ENCODE data around the gene CEP120.
"Not testable (repeated sequence)": the region's sequence is repeated elsewhere in the genome, so short reads cannot be mapped to it uniquely, and the experiment has no call there.

The CEP120 gene

GRCh38 chr5:123423278-123424149 lies at the start of gene CEP120:
TSS of gene CEP120 (minus strand) at chr5:123423403. CDS start at chr5:123422998, 405 bp downstream.
- peak within 1 kb of the TSS; percentile 86 for H3K4me3 ChIP-seq (replicated peaks; ENCODE audit: low read depth, low read length)
- TF ChIP-seq, protein P1, sequence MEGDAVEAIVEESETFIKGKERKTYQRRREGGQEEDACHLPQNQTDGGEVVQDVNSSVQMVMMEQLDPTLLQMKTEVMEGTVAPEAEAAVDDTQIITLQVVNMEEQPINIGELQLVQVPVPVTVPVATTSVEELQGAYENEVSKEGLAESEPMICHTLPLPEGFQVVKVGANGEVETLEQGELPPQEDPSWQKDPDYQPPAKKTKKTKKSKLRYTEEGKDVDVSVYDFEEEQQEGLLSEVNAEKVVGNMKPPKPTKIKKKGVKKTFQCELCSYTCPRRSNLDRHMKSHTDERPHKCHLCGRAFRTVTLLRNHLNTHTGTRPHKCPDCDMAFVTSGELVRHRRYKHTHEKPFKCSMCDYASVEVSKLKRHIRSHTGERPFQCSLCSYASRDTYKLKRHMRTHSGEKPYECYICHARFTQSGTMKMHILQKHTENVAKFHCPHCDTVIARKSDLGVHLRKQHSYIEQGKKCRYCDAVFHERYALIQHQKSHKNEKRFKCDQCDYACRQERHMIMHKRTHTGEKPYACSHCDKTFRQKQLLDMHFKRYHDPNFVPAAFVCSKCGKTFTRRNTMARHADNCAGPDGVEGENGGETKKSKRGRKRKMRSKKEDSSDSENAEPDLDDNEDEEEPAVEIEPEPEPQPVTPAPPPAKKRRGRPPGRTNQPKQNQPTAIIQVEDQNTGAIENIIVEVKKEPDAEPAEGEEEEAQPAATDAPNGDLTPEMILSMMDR (IDR thresholded peaks at IDR 0.05; ENCODE audit: low read depth, low read length, missing control alignments) = peak; percentile 70
- peak; percentile 98 for DNase-seq (ENCODE audit: extremely low read depth, low read depth)

GRCh38 chr5:123472150-123472924 lies 49.1 kb upstream of the CEP120 start:
- no peak overlapping the region for H3K4me3 ChIP-seq (replicated peaks; ENCODE audit: low read depth, low read length)
- no peak for DNase-seq (ENCODE audit: extremely low read depth, low read depth)
- TF ChIP-seq, protein P1 (IDR thresholded peaks at IDR 0.05; ENCODE audit: low read depth, low read length, missing control alignments) = no peak

DNA sequence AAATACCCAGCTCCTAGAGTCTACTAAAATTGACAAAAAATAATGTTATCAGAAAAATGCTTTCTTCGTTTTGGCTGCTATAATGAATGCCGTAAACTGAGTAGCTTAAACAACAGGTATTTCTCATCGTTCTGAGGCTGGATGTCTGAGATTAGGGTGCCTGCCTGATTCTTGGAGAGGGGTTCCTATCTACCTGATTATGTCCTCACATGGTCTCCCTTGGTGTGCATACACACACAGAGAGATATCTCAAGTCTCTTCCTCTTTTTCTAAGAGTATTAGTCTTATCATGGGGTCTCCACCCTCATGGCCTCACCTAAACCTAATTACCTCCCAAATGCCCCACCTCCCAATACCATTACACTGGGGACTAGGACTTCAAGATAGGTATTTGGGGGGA lies 48.2 kb upstream of the CEP120 start:
- no peak for DNase-seq (ENCODE audit: extremely low read depth, low read depth)
- TF ChIP-seq, protein P1 (IDR thresholded peaks at IDR 0.05; ENCODE audit: low read depth, low read length, missing control alignments) = no peak
- H3K4me3 ChIP-seq (replicated peaks; ENCODE audit: low read depth, low read length) = no peak overlapping the region

DNA sequence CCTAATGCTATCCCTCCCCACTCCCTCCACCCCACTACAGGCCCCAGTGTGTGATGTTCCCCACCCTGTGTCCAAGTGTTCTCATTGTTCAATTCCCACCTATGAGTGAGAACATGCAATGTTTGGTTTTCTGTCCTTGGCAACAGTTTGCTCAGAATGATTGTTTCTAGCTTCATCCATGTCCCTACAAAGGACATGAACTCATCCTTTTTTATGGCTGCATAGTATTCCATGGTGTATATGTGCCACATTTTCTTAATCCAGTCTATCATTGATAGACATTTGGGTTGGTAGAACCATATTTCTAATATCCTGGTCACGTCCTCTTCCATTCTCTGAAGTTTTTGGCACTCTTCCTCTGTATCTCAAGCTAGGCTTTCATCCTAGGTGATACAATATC lies 43.6 kb upstream of the CEP120 start:
- H3K4me3 ChIP-seq (replicated peaks; ENCODE audit: low read depth, low read length); DNase-seq (ENCODE audit: extremely low read depth, low read depth): not testable (repeated sequence)

DNA sequence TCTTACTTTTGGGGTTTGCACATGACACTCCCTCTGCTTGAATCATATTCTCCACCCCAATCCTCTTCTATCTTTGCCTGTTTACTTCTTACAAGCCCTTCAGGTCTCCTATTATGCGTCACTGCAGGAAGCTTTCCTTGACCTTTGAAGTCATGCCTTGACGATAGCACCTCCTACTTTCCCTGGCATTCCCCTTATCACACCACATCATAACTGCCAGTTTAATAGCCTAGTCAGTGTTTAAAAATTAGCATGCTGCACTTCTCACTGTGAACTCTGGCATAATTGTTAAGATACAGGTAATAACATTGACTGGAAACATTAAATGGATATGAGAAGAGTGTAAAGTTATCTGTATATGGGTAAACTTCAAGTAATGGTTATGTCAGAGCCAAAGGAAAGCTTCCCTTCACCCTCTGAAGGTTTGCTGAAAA lies 37.1 kb upstream of the CEP120 start:
- TF ChIP-seq, protein P1 (IDR thresholded peaks at IDR 0.05; ENCODE audit: low read depth, low read length, missing control alignments) = no peak
- H3K4me3 ChIP-seq (replicated peaks; ENCODE audit: low read depth, low read length) = no peak overlapping the region
- DNase-seq (ENCODE audit: extremely low read depth, low read depth) = no peak

GRCh38 chr5:123458994-123459393 lies 35.8 kb upstream of the CEP120 start:
- H3K4me3 ChIP-seq (replicated peaks; ENCODE audit: low read depth, low read length) = not testable (repeated sequence)

DNA sequence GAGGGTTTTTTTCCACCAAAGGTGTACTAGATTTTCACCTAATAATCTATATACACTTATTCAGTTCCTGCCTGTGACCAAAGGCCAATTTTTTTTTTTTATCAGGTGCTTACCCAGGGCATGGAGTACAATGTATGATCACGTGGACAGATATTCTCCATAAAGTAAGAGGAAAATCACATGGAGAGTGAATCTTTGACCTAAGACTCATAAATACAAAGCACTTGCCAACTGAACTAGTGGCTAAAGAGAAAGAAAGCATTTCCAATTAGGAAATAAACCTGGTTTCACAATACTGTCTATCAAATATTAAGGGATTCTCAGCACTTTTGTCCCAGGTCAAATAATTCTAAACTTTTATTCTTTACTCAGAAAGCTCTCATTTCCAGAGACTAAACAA lies 33.0 kb upstream of the CEP120 start:
- TF ChIP-seq, protein P1 (IDR thresholded peaks at IDR 0.05; ENCODE audit: low read depth, low read length, missing control alignments) = no peak
- no peak overlapping the region for H3K4me3 ChIP-seq (replicated peaks; ENCODE audit: low read depth, low read length)
- DNase-seq (ENCODE audit: extremely low read depth, low read depth) = no peak

More at GRCh38 chr5:123458994-123459393, 35.8 kb upstream of the CEP120 start:
- DNase-seq (ENCODE audit: extremely low read depth, low read depth) = not testable (repeated sequence)

Data from HFF-Myc (cell line).